Occipital lobe (tissue), 3 donors: ENCODE measurements around the gene EFCAB5. TPM values are rescaled to one million over a fixed set of nuclear protein-coding genes. Genes with fewer than 3 reads are reported as not detected.

Source experiments
- DNase-seq: peaks from one replicate; lab custom pipeline; 2025; lab: John Stamatoyannopoulos, UW
- small RNA-seq: library from RNA; depleted of rRNA; stranded (forward); fragments of <200 nt; gene quantifications from one replicate; pipeline ENCODE3, GENCODE V24; 2014
- total RNA-seq: library from RNA; depleted of rRNA; stranded (reverse); fragments of >200 nt; gene quantifications from one replicate; pipeline ENCODE4 v1.2.3, GENCODE V29; 2014

The EFCAB5 gene
- total RNA-seq, 1 donor from 2014 or later = 2.2 TPM

DNA sequence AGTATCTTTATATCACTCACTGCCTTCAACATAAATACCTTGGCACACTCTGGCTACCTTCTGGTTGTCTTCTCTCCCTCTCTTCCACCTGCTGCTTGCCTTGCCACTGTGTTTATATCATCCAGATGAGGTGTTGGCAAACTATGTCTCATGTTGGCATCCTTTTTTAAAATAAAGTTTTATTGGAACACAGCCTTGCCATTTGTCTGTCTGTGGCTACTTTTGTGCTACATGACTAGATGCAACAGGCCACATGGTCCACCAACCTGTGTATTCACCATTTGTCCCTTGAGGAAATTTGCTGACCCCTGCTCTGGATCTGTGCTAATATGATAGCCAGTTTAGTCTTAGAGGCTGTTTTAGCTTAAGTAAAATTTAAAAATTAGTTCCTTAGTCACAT lies 212.0 kb downstream of the EFCAB5 start:
- no peak for DNase-seq

DNA sequence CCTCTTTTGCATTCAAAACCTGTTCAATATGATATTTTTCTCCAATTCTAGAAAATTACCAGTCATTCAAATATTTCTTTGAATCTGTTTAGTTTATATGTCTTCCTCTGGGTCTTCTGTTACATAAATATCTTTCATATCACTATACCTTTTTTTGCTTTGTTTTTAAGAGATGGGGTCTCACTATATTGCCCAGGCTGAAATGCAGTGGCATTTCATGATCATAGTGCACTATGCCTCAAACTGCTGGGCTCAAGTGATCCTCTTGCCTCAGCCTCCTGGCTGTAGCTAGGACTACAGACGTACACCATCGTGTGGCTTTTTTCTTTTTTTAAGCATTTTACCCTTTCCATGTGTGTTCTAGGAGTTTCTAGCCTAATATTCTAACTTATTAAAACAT lies 214.0 kb downstream of the EFCAB5 start:
- no peak for DNase-seq

Small RNA genes within 50 kb of the gene (small RNA-seq; reads per million reads assigned to genes)
- gene AC104984.5 = not detected
- gene RNY4P13 = not detected

Other genes starting within 250 kb of the EFCAB5 start
- gene SSH2, start 11.4 kb upstream of the EFCAB5 start, total RNA-seq = 19.8 TPM
- gene NSRP1, start 175.2 kb downstream of the EFCAB5 start, total RNA-seq = 7.2 TPM